Activated T-helper 1 cell treated with Interleukin-2 at 50 U/mL for 16 hours (primary cell): ENCODE data around the gene ISG20.

Experiments used
- DNase-seq: peaks from one replicate; pipeline ENCODE4 v3.0.0-alpha.2; 2020; ENCODE audit warnings: low read depth

The ISG20 gene

GRCh38 chr15:88654430-88655102 is 15.8 kb downstream of the ISG20 start:
- no peak for DNase-seq

- DNase-seq, result no peak
Observed at GRCh38 chr15:88655103-88655553, 16.3 kb downstream of the ISG20 start.

GRCh38 chr15:88655800-88656488 is 17.1 kb downstream of the ISG20 start:
- no peak for DNase-seq

- DNase-seq, result no peak
Observed at GRCh38 chr15:88656760-88657221, 18.0 kb downstream of the ISG20 start.

GRCh38 chr15:88657326-88658069 is 18.7 kb downstream of the ISG20 start:
- no peak for DNase-seq

GRCh38 chr15:88658070-88658965 is 19.5 kb downstream of the ISG20 start:
- no peak for DNase-seq

GRCh38 chr15:88658972-88659931 is 20.4 kb downstream of the ISG20 start:
- no peak for DNase-seq

GRCh38 chr15:88661041-88661700 is 22.4 kb downstream of the ISG20 start:
- no peak for DNase-seq

- DNase-seq, result no peak
Observed at GRCh38 chr15:88661761-88662556, 23.1 kb downstream of the ISG20 start.

GRCh38 chr15:88663141-88663621 is 24.4 kb downstream of the ISG20 start:
- DNase-seq, result no peak

- no peak for DNase-seq
Observed at GRCh38 chr15:88664151-88664778, 25.4 kb downstream of the ISG20 start.

GRCh38 chr15:88674661-88675060 is 35.8 kb downstream of the ISG20 start:
- no peak for DNase-seq

- DNase-seq, result no peak
Observed at GRCh38 chr15:88678755-88679154, 39.9 kb downstream of the ISG20 start.

GRCh38 chr15:88680241-88681001 is 41.6 kb downstream of the ISG20 start:
- no peak for DNase-seq

GRCh38 chr15:88681610-88682221 is 42.9 kb downstream of the ISG20 start:
- no peak for DNase-seq

- no peak for DNase-seq
Observed at GRCh38 chr15:88684345-88684744, 45.5 kb downstream of the ISG20 start.

GRCh38 chr15:88686166-88686565 is 47.4 kb downstream of the ISG20 start:
- DNase-seq, result no peak
